Heart right ventricle (tissue), 16 donors: ENCODE data around the gene CHIC2. TPM values are rescaled to one million over a fixed set of nuclear protein-coding genes. Genes with fewer than 3 reads are reported as not detected.
"Not testable (repeated sequence)": the region's sequence is repeated elsewhere in the genome, so short reads cannot be mapped to it uniquely, and the experiment has no call there.

ENCODE experiments used
- ATAC-seq, 8 donors: fragments of 200-7000 bp; cut with Tn5 transposase; one replicate each; pipeline ENCODE4 v1.9.1; 2020; ENCODE audit warnings: mild to moderate bottlenecking in 8 of 8, moderate library complexity in 8 of 8, moderate number of reproducible peaks in 1 of 8
- DNase-seq, 2 donors: peaks; one replicate each; pipeline ENCODE4 v3.0.0-alpha.2; 2020
- H3K27ac ChIP-seq, 10 donors: fragments of 200-600 bp; sonication (generic) in 2 of 10; one replicate each; pipeline versions ENCODE4 v1.5.0 to v1.8.0; 2020 to 2022; ENCODE audit warnings: mild to moderate bottlenecking in 3 of 10
- H3K27me3 ChIP-seq, 7 donors: fragments of 200-600 bp; one replicate each; pipeline ENCODE4 v1.8.0; 2021 to 2022; ENCODE audit warnings: mild to moderate bottlenecking in 2 of 7
- H3K36me3 ChIP-seq, 9 donors: fragments of 200-600 bp; sonication (generic) in 1 of 9; one replicate each; pipeline versions ENCODE4 v1.5.0 to v1.8.0; 2020 to 2022; ENCODE audit warnings: mild to moderate bottlenecking in 2 of 9
- H3K4me1 ChIP-seq, 9 donors: fragments of 200-600 bp; sonication (generic) in 1 of 9; one replicate each; pipeline versions ENCODE4 v1.5.0 to v1.8.0; 2020 to 2022; ENCODE audit warnings: mild to moderate bottlenecking in 4 of 9
- H3K4me3 ChIP-seq, 10 donors: fragments of 200-600 bp; sonication (generic) in 2 of 10; one replicate each; pipeline versions ENCODE4 v1.5.0 to v1.8.0; 2020 to 2022; ENCODE audit warnings: mild to moderate bottlenecking in 7 of 10, moderate library complexity in 2 of 10
- H3K9me3 ChIP-seq, 11 donors: fragments of 200-600 bp in 10 of 11; sonication (generic) in 2 of 11; one replicate each; pipeline versions ENCODE4 v1.5.0 to v1.8.0; 2013 to 2022; ENCODE audit warnings: mild to moderate bottlenecking in 2 of 11, control low read depth in 1 of 11, moderate library complexity in 1 of 11
- CTCF ChIP-seq, 9 donors: fragments of 200-600 bp; sonication (generic) in 2 of 9; IDR thresholded peaks; one replicate each; pipeline versions ENCODE4 v1.5.0 to v1.8.0; 2021 to 2022; ENCODE audit warnings: antibody characterized with exemption in 9 of 9, mild to moderate bottlenecking in 5 of 9, moderate library complexity in 1 of 9
- WGBS, 2 donors: extraction: QIAGEN DNeasy Blood & Tissue Kit; methylation state at CpG; one replicate each; pipeline ENCODE4 v1.1.7; 2013; ENCODE audit warnings: inconsistent platforms in 1 of 2; 5-methylcytosine and 5-hydroxymethylcytosine counted together
- intact Hi-C, 10 donors: fragments of 100-400 bp; cut with DNase I; formaldehyde crosslinking; loops; one replicate each; pipeline versions ENCODE4 v1.11.1 to v1.14.2; 2022
- polyA plus RNA-seq, 2 donors: library from polyadenylated mRNA; stranded (reverse); fragments of 200-250 nt; gene quantifications; one replicate each; pipeline ENCODE4 v1.2.3, GENCODE V29; 2013
- total RNA-seq, 10 donors: library from RNA; stranded (reverse); fragmentation: NEBNext Ultra II Directional in 3 of 10; extraction: Animal tissue kit (Norgen Biotek cat#: 25700) in 3 of 10; gene quantifications; one replicate each; pipeline versions ENCODE4 v1.2.1 to v1.2.4, GENCODE V29; 2021 to 2023
- donor health status: Arrhythmogenic right ventricular cardiomyopathy.
- donor health status: ischemic (EF 13 %, LVEDD 7.1; RV severe dilation, severe dysfunction).
- donor health status: healthy with polysubstance abuse.
- donor health status: DM: no; HTN: yes; CAD: no.
- donor health status: DM: no; HTN: no; CAD: no.
- donor health status: ischemic (EF 25% LVEDD 6.9; RV normal size, moderate dysfunction).
- donor health status: ischemic (EF 25% LVEDD 5.7; RV mildly dilated, moderate dysfunction).
- donor health status: healthy.
- donor health status: DM: yes; HTN: yes; CAD: no.
- donor health status: Ischemic cardiomyopathy.
- donor health status: ischemic (EF 35%, LVEDD 5.7; RV mildly dilated, moderate dysfunction).
- donor health status: nonischemic (EF 11% LVEDD 7.7; RV severe dilation, severe dysfunction).
- donor health status: DM: yes; HTN: yes; CAD: no.
- donor health status: PGD.
- donor health status: ischemic (EF 29% LVEDD 5.4; RV normal size, mild dysfunction).
- donor health status: nonischemic (EF 23%, LVEDD 6.1; RV moderate dilation, normal function).

The CHIC2 gene
- total and polyA plus RNA-seq, 12 donors: 5.6 to 13.5 (median 9.3) TPM

GRCh38 chr4:54055494-54055893 is 8.9 kb downstream of the CHIC2 start:
- no peaks in the 10 kb centered on the region for H3K36me3 ChIP-seq
- 95 to 99% methylated on average over 1 of the region's 1 CpG for WGBS, 2 donors
- H3K27me3 ChIP-seq: no peaks in the 10 kb centered on the region
- H3K4me1 ChIP-seq: peaks cover 7 to 82% (median 52%) of the 10 kb centered on the region in 9 donors
- TF ChIP-seq CTCF (IDR thresholded peaks at IDR 0.05): no peak
- no peaks in the 10 kb centered on the region for H3K9me3 ChIP-seq
- intact Hi-C loops: no loop called here
- no peak overlapping the region for H3K4me3 ChIP-seq
- ATAC-seq: no peak
- no peak for DNase-seq
- no peak overlapping the region for H3K27ac ChIP-seq

GRCh38 chr4:54054501-54054900 is 9.9 kb downstream of the CHIC2 start:
- no peaks in the 10 kb centered on the region for H3K9me3 ChIP-seq
- no peak for ATAC-seq
- H3K27me3 ChIP-seq: no peaks in the 10 kb centered on the region
- peaks cover 7 to 82% (median 51%) of the 10 kb centered on the region in 9 donors for H3K4me1 ChIP-seq
- WGBS, 2 donors: 96% methylated on average over 2 of the region's 2 CpGs
- H3K36me3 ChIP-seq: no peaks in the 10 kb centered on the region
- no peak for TF ChIP-seq CTCF (IDR thresholded peaks at IDR 0.05)
- intact Hi-C loops: no loop called here
- no peak overlapping the region for H3K27ac ChIP-seq
- no peak for DNase-seq
- no peak overlapping the region for H3K4me3 ChIP-seq

DNA sequence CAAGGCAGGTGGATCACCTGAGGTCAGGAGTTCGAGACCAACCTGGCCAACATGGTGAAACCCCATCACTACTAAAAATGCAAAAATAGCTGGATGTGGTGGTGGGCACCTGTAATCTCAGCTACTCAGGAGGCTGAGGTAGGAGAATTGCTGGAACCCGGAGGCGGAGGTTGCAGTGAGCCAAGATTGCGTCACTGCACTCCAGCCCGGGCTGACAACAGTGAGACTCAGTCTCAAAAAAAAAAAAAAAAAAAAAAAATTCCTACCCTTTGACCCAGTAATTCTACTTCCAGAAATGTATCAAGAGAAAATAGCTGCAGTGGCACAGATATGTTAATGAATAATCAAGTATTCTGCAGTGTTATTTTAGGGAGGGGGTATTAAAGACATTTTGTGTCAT is 11.1 kb downstream of the CHIC2 start:
- ATAC-seq, H3K27me3 ChIP-seq, intact Hi-C loops, H3K36me3 ChIP-seq, H3K4me3 ChIP-seq, H3K27ac ChIP-seq, DNase-seq, H3K9me3 ChIP-seq: not testable (repeated sequence)
- peaks cover 7 to 79% (median 48%) of the 10 kb centered on the region in 9 donors for H3K4me1 ChIP-seq
- 86 to 87% methylated on average over 5 of the region's 5 CpGs for WGBS, 2 donors

DNA sequence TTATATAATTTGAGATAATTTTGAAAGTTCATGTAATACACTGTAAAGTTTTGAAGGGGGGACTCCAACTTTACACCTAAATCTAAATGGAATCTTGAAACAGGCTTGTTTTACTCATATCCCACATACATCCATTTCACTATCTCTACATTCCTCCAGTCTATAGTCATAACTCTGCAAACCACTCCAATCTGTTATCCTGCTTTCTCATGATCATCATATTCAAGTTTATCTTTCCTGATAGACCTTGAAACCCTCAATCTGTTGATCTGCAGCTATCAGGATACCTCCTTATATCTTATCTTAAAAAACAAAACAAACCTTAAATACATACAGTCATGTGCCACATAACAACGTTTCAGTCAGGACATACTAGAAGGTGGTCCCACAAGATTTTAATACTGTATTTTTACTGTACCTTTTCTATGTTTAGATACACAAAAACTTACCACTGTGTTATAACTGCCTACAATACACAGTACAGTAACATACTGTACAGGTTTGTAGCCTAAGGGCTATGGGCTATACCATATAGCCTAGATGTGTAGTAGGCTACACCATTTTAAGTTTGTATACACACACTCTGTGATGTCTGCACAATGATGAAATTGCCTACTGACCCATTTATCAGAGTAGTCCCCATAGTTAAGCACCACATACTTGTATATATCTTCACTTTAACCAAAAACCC is 14.0 kb downstream of the CHIC2 start:
- 10 to 25% methylated on average over 1 of the region's 1 CpG for WGBS, 2 donors
- TF ChIP-seq CTCF (IDR thresholded peaks at IDR 0.05): no peak
- peaks cover 0 to 5% (median 0%) of the 10 kb centered on the region in 11 donors for H3K9me3 ChIP-seq
- H3K4me1 ChIP-seq: peaks cover 0 to 50% (median 27%) of the 10 kb centered on the region in 9 donors
- ATAC-seq (no peak), DNase-seq (no peak)
- intact Hi-C loops: no loop called here
- H3K36me3 ChIP-seq: peaks cover 0 to 21% (median 5%) of the 10 kb centered on the region in 9 donors
- H3K27me3 ChIP-seq: no peaks in the 10 kb centered on the region
- no peak overlapping the region for H3K27ac ChIP-seq
- no peak overlapping the region for H3K4me3 ChIP-seq

DNA sequence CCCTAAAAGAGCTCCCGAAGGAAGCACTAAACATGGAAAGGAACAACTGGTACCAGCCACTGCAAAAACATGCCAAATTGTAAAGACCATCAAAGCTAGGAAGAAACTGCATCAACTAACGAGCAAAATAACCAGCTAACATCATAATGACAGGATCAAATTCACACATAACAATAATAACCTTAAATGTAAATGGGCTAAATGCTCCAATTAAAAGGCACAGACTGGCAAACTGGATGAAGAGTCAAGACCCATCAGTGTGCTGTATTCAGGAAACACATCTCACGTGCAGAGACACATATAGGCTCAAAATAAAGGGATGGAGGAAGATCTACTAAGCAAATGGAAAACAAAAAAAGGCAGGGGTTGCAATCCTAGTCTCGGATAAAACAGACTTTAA is 20.8 kb downstream of the CHIC2 start:
- Histone ChIP-seq H3K36me3 (peaks cover 0 to 62% (median 5%) of the 10 kb centered on the region in 9 donors), H3K9me3 (peaks cover 0 to 19% (median 0%) of the 10 kb centered on the region in 11 donors)
- intact Hi-C loops, H3K4me3 ChIP-seq, DNase-seq, H3K27me3 ChIP-seq, H3K4me1 ChIP-seq, H3K27ac ChIP-seq, ATAC-seq: not testable (repeated sequence)
- WGBS, 2 donors: 84 to 88% methylated on average over 2 to 3 of the region's 4 CpGs
